Epithelial cell of proximal tubule (primary cell): ENCODE data around the gene DYNC2H1. TPM values are rescaled to one million over a fixed set of nuclear protein-coding genes. Genes with fewer than 3 reads are reported as not detected.

Experiments
- DNase-seq: peaks from one replicate; pipeline ENCODE4 v3.0.0-alpha.2; 2011; ENCODE audit warnings: low read depth
- H3K4me3 ChIP-seq: 2 replicates; pipeline ENCODE4 v1.5.1; 2011; ENCODE audit warnings: low read depth, mild to moderate bottlenecking, low read length
- CTCF ChIP-seq: conservative IDR thresholded peaks from 2 replicates; pipeline ENCODE4 v1.5.1; 2012; ENCODE audit warnings: low read depth, mild to moderate bottlenecking, low read length
- total RNA-seq: library from RNA; depleted of rRNA; stranded (reverse); fragments of >200 nt; gene quantifications from 2 replicates; pipeline ENCODE4 v1.2.3, GENCODE V29; 2015

The DYNC2H1 gene
- total RNA-seq, 1 donor from 2014 or later: 13.5 TPM

- H3K4me3 ChIP-seq: no peak overlapping the region
- no peak for TF ChIP-seq CTCF
- no peak for DNase-seq
These were observed 106.6 kb downstream of the DYNC2H1 start for GRCh38 chr11:103215812-103216211.

GRCh38 chr11:103220133-103220532 is 110.9 kb downstream of the DYNC2H1 start:
- no peak for TF ChIP-seq CTCF
- no peak for DNase-seq
- no peak overlapping the region for H3K4me3 ChIP-seq

GRCh38 chr11:103222806-103223205 is 113.6 kb downstream of the DYNC2H1 start:
- H3K4me3 ChIP-seq: no peak overlapping the region
- no peak for DNase-seq
- no peak for TF ChIP-seq CTCF

- TF ChIP-seq CTCF: no peak
- no peak for DNase-seq
- no peak overlapping the region for H3K4me3 ChIP-seq
These were observed 119.6 kb downstream of the DYNC2H1 start for GRCh38 chr11:103228807-103229206.

- DNase-seq: no peak
- no peak for TF ChIP-seq CTCF
- no peak overlapping the region for H3K4me3 ChIP-seq
These were observed 125.7 kb downstream of the DYNC2H1 start for GRCh38 chr11:103234974-103235373.

- no peak for DNase-seq
- no peak for TF ChIP-seq CTCF
- H3K4me3 ChIP-seq: no peak overlapping the region
These were observed 132.3 kb downstream of the DYNC2H1 start for GRCh38 chr11:103241574-103241973.

GRCh38 chr11:103254123-103254522 is 144.9 kb downstream of the DYNC2H1 start:
- TF ChIP-seq CTCF: no peak
- no peak overlapping the region for H3K4me3 ChIP-seq
- DNase-seq: no peak
